ENCODE measurements around the gene SYNDIG1L. TPM values are rescaled to one million over a fixed set of nuclear protein-coding genes. Genes with fewer than 3 reads are reported as not detected.
A peak's percentile ranks its signal among the peaks of the same experiment; 100 is the strongest.

Gene SYNDIG1L
- total and polyA plus RNA-seq, 2 donors from 2014 or later: 0.13 to 0.47 TPM

GRCh38 chr14:74472601-74473000 lies 46.6 kb upstream of the SYNDIG1L start:
- no peak overlapping the region for H3K4me3 ChIP-seq (ENCODE audit: low read length in 3 of 3)
- no peaks in the 10 kb centered on the region for H3K4me1 ChIP-seq (ENCODE audit: control insufficient read depth in 2 of 3, insufficient read depth in 2 of 3, low read depth in 1 of 3, low read length in 3 of 3)
- no peak overlapping the region for H3K27ac ChIP-seq (ENCODE audit: low read depth in 2 of 2, low read length in 2 of 2)
- intact Hi-C loops (cut with DNase I): loop anchor here (10.0 kb wide), 1 partner anchor 108 kb away; no protein-coding TSS in a partner anchor
- no peak for DNase-seq
- peaks cover 0 to 18% (median 4%) of the 10 kb centered on the region in 3 donors for H3K36me3 ChIP-seq (ENCODE audit: control insufficient read depth in 2 of 3, insufficient read depth in 3 of 3, low read length in 3 of 3)
- FAIRE-seq: no peak
- H3K27me3 ChIP-seq (ENCODE audit: control insufficient read depth, insufficient read depth, low read length): no peaks in the 10 kb centered on the region
- no peaks in the 10 kb centered on the region for H3K9me3 ChIP-seq (ENCODE audit: control insufficient read depth in 2 of 3, insufficient read depth in 1 of 3, low read length in 3 of 3)
- H3K9ac ChIP-seq (ENCODE audit: low read length in 3 of 3): no peak overlapping the region
- TF ChIP-seq CTCF (IDR thresholded peaks at IDR 0.05; ENCODE audit: borderline replicate concordance, extremely low read depth, insufficient read depth): no peak

- Histone ChIP-seq H3K4me3 (ENCODE audit: low read length in 3 of 3) (no peak overlapping the region), H3K9ac (ENCODE audit: low read length in 3 of 3) (no peak overlapping the region), H3K27me3 (ENCODE audit: control insufficient read depth, insufficient read depth, low read length) (no peaks in the 10 kb centered on the region), H3K27ac (ENCODE audit: low read depth in 2 of 2, low read length in 2 of 2) (no peak overlapping the region), H3K9me3 (ENCODE audit: control insufficient read depth in 2 of 3, insufficient read depth in 1 of 3, low read length in 3 of 3) (no peaks in the 10 kb centered on the region), H3K36me3 (ENCODE audit: control insufficient read depth in 2 of 3, insufficient read depth in 3 of 3, low read length in 3 of 3) (peaks cover 0 to 13% (median 4%) of the 10 kb centered on the region in 3 donors), H3K4me1 (ENCODE audit: control insufficient read depth in 2 of 3, insufficient read depth in 2 of 3, low read depth in 1 of 3, low read length in 3 of 3) (no peaks in the 10 kb centered on the region)
- FAIRE-seq: no peak
- TF ChIP-seq CTCF (IDR thresholded peaks at IDR 0.05; ENCODE audit: borderline replicate concordance, extremely low read depth, insufficient read depth): no peak
- peak in 1 of 5 donors; percentile 29 for DNase-seq
- intact Hi-C loops (cut with DNase I): loop anchor here (10.0 kb wide), 1 partner anchor 105 kb away; no protein-coding TSS in a partner anchor
Measured at GRCh38 chr14:74469548-74470518, 43.8 kb upstream of the SYNDIG1L start.

GRCh38 chr14:74468513-74468912 lies 42.5 kb upstream of the SYNDIG1L start:
- intact Hi-C loops (cut with DNase I): no loop called here
- FAIRE-seq: no peak
- no peak overlapping the region for H3K27ac ChIP-seq (ENCODE audit: low read depth in 2 of 2, low read length in 2 of 2)

More at GRCh38 chr14:74468513-74468912, 42.5 kb upstream of the SYNDIG1L start:
- DNase-seq: peak in 1 of 5 donors; percentile 44
- no peaks in the 10 kb centered on the region for H3K4me1 ChIP-seq (ENCODE audit: control insufficient read depth in 2 of 3, insufficient read depth in 2 of 3, low read depth in 1 of 3, low read length in 3 of 3)
- peaks cover 0 to 5% (median 0%) of the 10 kb centered on the region in 3 donors for H3K36me3 ChIP-seq (ENCODE audit: control insufficient read depth in 2 of 3, insufficient read depth in 3 of 3, low read length in 3 of 3)
- TF ChIP-seq CTCF (IDR thresholded peaks at IDR 0.05; ENCODE audit: borderline replicate concordance, extremely low read depth, insufficient read depth): no peak
- no peak overlapping the region for H3K9ac ChIP-seq (ENCODE audit: low read length in 3 of 3)
- no peak overlapping the region for H3K4me3 ChIP-seq (ENCODE audit: low read length in 3 of 3)
- H3K27me3 ChIP-seq (ENCODE audit: control insufficient read depth, insufficient read depth, low read length): no peaks in the 10 kb centered on the region
- H3K9me3 ChIP-seq (ENCODE audit: control insufficient read depth in 2 of 3, insufficient read depth in 1 of 3, low read length in 3 of 3): no peaks in the 10 kb centered on the region

Measured in kidney (tissue), 14 donors.